HepG2 (cell line): ENCODE results near the gene GPR179. TPM values are rescaled to one million over a fixed set of nuclear protein-coding genes. Genes with fewer than 3 reads are reported as not detected.

ENCODE experiments used
- ATAC-seq: fragments of 200-7000 bp; cut with Tn5 transposase; 3 replicates; pipeline ENCODE4 v1.9.1; 2020; ENCODE audit warnings: mild to moderate bottlenecking, moderate library complexity
- BruUV-seq: library from RNA; stranded (reverse); fragments of 400-500 nt; replicated peaks from 2 replicates; lab custom pipeline; 2021; lab: Mats Ljungman, UMichigan
- CTCF ChIA-PET: fragments of 300-600 bp; formaldehyde crosslinking; extraction: SDS; loops from one replicate; lab custom pipeline; 2021; ENCODE audit warnings: low total read pairs, inconsistent platforms, low intra/inter-chr PET ratio; lab: Yijun Ruan, JAX
- POLR2A ChIA-PET: fragments of 350-600 bp; sonication (Branson Sonifier 250); formaldehyde crosslinking; loops from one replicate; lab custom pipeline; 2020; ENCODE audit warnings: antibody characterized with exemption, inconsistent platforms; lab: Yijun Ruan, JAX
- DNase-seq: peaks from one replicate; pipeline ENCODE4 v3.0.0-alpha.2; 2015; ENCODE audit warnings: low spot score
- FAIRE-seq: peaks from 3 replicates; lab custom pipeline; 2011; peaks lifted over from hg19 to GRCh38; lab: Jason Lieb, UNC
- H2AFZ ChIP-seq: one replicate; pipeline ENCODE4 v1.6.1; 2011; ENCODE audit warnings: low read length, inconsistent platforms
- H3K27ac ChIP-seq: fragments of 300-600 bp; 3 replicates; pipeline ENCODE4 v1.8.0; 2011; ENCODE audit warnings: mixed run types, mild to moderate bottlenecking, mixed read lengths, low read length, inconsistent platforms; ENCODE audit not compliant: insufficient read depth; ENCODE audit errors: extremely low read length
- H3K27me3 ChIP-seq, 2 experiments: fragments of 200-600 bp in 1 of 2; 2 replicates in 1 of 2; 3 replicates in 1 of 2; pipeline versions ENCODE4 v1.6.0 to v1.8.0; 2011; ENCODE audit warnings: low read length in 2 of 2, mild to moderate bottlenecking in 2 of 2, moderate library complexity in 2 of 2, inconsistent platforms in 1 of 2; ENCODE audit not compliant: insufficient read depth in 2 of 2, control insufficient read depth in 1 of 2
- H3K36me3 ChIP-seq, 2 experiments: fragments of 200-600 bp in 1 of 2; replicated peaks in 1 of 2; 2 replicates in 1 of 2; 3 replicates in 1 of 2; pipeline versions ENCODE4 v1.5.1 to v1.8.0; 2011; ENCODE audit warnings: low read length in 2 of 2, inconsistent platforms in 1 of 2; ENCODE audit not compliant: insufficient read depth in 2 of 2, control insufficient read depth in 1 of 2
- H3K4me1 ChIP-seq: 2 replicates; pipeline ENCODE4 v1.5.1; 2012; ENCODE audit warnings: low read length, inconsistent platforms; ENCODE audit not compliant: insufficient read depth
- H3K4me2 ChIP-seq: 2 replicates; pipeline ENCODE4 v1.6.0; 2011; ENCODE audit warnings: low read depth, low read length, inconsistent platforms
- H3K4me3 ChIP-seq, 3 experiments: fragments of 200-600 bp in 1 of 3; sonication (generic), shearing (Covaris generic) in 1 of 3; replicated peaks in 1 of 3; 2 replicates each; pipeline ENCODE4 v1.5.1; 2011 to 2016; ENCODE audit warnings: low read length in 3 of 3, inconsistent platforms in 2 of 3, low read depth in 2 of 3, mild to moderate bottlenecking in 2 of 3, control low read depth in 1 of 3, mixed read lengths in 1 of 3; ENCODE audit not compliant: insufficient read depth in 1 of 3
- H3K79me2 ChIP-seq: one replicate; pipeline ENCODE4 v1.6.1; 2011; ENCODE audit warnings: low read length, inconsistent platforms; ENCODE audit not compliant: insufficient read depth
- H3K9ac ChIP-seq: 2 replicates; pipeline ENCODE4 v1.6.0; 2011; ENCODE audit warnings: mild to moderate bottlenecking, low read depth, low read length, inconsistent platforms; ENCODE audit not compliant: insufficient read depth
- H3K9me3 ChIP-seq: 2 replicates; pipeline ENCODE4 v1.5.1; 2012; ENCODE audit warnings: mild to moderate bottlenecking, low read length
- H4K20me1 ChIP-seq: 2 replicates; pipeline ENCODE4 v1.6.0; 2011; ENCODE audit warnings: inconsistent platforms, mild to moderate bottlenecking, low read length, moderate library complexity; ENCODE audit not compliant: insufficient read depth
- BRCA1 ChIP-seq: sonication (generic); formaldehyde crosslinking; IDR thresholded peaks from 2 replicates; pipeline ENCODE4 v1.4.0; 2020; ENCODE audit warnings: missing genetic modification reagents
- KDM2A ChIP-seq: sonication (generic); formaldehyde crosslinking; IDR thresholded peaks from 2 replicates; pipeline ENCODE4 v1.4.0; 2020; ENCODE audit warnings: low read depth, missing genetic modification reagents, borderline replicate concordance
- PREB ChIP-seq: sonication (generic); formaldehyde crosslinking; IDR thresholded peaks from 2 replicates; pipeline ENCODE4 v1.4.0; 2020; ENCODE audit warnings: missing genetic modification reagents
- SAFB2 ChIP-seq: sonication (generic); formaldehyde crosslinking; IDR thresholded peaks from 2 replicates; pipeline ENCODE4 v1.5.1; 2020; ENCODE audit warnings: missing genetic modification reagents, low read depth, mild to moderate bottlenecking, borderline replicate concordance
- SCMH1 ChIP-seq: sonication (generic); formaldehyde crosslinking; IDR thresholded peaks from 2 replicates; pipeline ENCODE4 v1.9.0; 2021; ENCODE audit warnings: missing genetic modification reagents, mild to moderate bottlenecking, borderline replicate concordance
- ZBTB25 ChIP-seq: IDR thresholded peaks from 2 replicates; pipeline ENCODE4 v1.6.1; 2018; ENCODE audit warnings: missing genetic modification reagents
- ZNF383 ChIP-seq: sonication (generic); formaldehyde crosslinking; IDR thresholded peaks from 2 replicates; pipeline ENCODE4 v1.4.0; 2020; ENCODE audit warnings: missing genetic modification reagents, mild to moderate bottlenecking, borderline replicate concordance
- ZNF781 ChIP-seq: sonication (generic); formaldehyde crosslinking; IDR thresholded peaks from 2 replicates; pipeline ENCODE4 v1.5.1; 2020; ENCODE audit warnings: borderline replicate concordance, mild to moderate bottlenecking, missing genetic modification reagents; ENCODE audit errors: not compliant biosample characterization
- ZNF891 ChIP-seq: sonication (generic); formaldehyde crosslinking; IDR thresholded peaks from 2 replicates; pipeline ENCODE4 v1.5.0; 2020; ENCODE audit warnings: mild to moderate bottlenecking, missing genetic modification reagents
- WGBS: methylation state at CpG from one replicate; pipeline ENCODE4 v1.1.6; 2017; ENCODE audit warnings: low lambda C conversion rate; 5-methylcytosine and 5-hydroxymethylcytosine counted together
- in situ Hi-C: cut with HindIII; loops from 2 replicates; pipeline ENCODE4 v1.10.0; 2017; ENCODE audit warnings: low pct_unique_long_range_greater_than_20kb; ENCODE audit not compliant: extremely low pct_ligation_motif_present
- intact Hi-C: fragments of 100-400 bp; cut with micrococcal nuclease; formaldehyde crosslinking; loops from one replicate; pipeline ENCODE4 v1.10.0; 2022; ENCODE audit not compliant: unreplicated experiment
- polyA plus RNA-seq, 8 experiments: library from polyadenylated mRNA; depleted of rRNA in 3 of 8; stranded (reverse) in 7 of 8; unstranded in 1 of 8; fragments of >200 nt; fragmentation: Illumina TruSeq in 4 of 8; extraction: Trizol in 4 of 8; gene quantifications; 2 replicates each; pipeline versions ENCODE4 v1.2.1 to v1.2.3, GENCODE V29; 2011 to 2016; ENCODE audit warnings: low read depth in 4 of 8, missing spikeins in 1 of 8, mixed read lengths in 1 of 8; ENCODE audit not compliant: insufficient read depth in 1 of 8
- total RNA-seq, 5 experiments: library from RNA; depleted of rRNA; stranded (reverse); fragments of >200 nt; fragmentation: Illumina TruSeq; extraction: Trizol; gene quantifications; 2 replicates each; pipeline ENCODE4 v1.2.3, GENCODE V29; 2016; ENCODE audit warnings: low read depth in 1 of 5

Gene GPR179
- total and polyA plus RNA-seq, 2 of the 13 experiments (the other 11 are each of a cell fraction or from before 2014, with no cell fraction given) = 0.03 TPM; not detected in 1

DNA sequence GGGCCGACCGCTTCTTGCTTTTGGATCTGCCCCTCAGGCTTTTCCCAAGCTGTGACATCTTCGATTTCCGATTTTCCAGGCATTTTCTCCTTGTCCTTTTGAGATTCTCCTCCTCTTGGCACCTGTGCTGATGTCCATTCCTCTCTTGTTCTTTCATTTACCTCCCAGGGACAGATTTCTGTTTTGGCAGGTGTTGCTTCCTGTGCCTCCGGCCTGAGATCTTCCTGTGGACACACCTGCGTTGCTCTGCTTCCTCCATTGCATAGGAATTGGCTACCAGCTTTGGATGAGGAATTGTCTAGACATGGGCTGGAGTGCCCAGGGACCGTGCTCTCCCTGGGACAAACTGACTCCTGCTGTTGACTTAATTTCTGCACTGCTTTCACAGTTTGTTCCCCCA is 15.1 kb downstream of the GPR179 start (continued):
- no peak for TF ChIP-seq SCMH1 (CRISPR knock-in tag)
- TF ChIP-seq, all 625 proteins: peak for 0

GRCh38 chr17:38327936-38328335 is 15.8 kb downstream of the GPR179 start:
- no peak for TF ChIP-seq ZNF891 (CRISPR knock-in tag)
- TF ChIP-seq KDM2A (CRISPR knock-in tag) = 0 out of 2 replicates have a peak, but pooled peaks have one; percentile 19
- TF ChIP-seq SAFB2 (CRISPR knock-in tag) = no peak
- Histone ChIP-seq H2AFZ (no peak overlapping the region), H3K4me3 (no peak overlapping the region), H3K27ac (no peak overlapping the region), H3K9me3 (no peaks in the 10 kb centered on the region), H3K4me1 (peaks cover 17% of the 10 kb centered on the region), H3K4me2 (no peak overlapping the region), H3K9ac (no peak overlapping the region), H3K36me3 (peaks cover 8 to 10% of the 10 kb centered on the region in 2 experiments), H3K79me2 (no peaks in the 10 kb centered on the region), H4K20me1 (no peaks in the 10 kb centered on the region), H3K27me3 (peaks cover 21 to 46% of the 10 kb centered on the region in 2 experiments)
- ChIA-PET POLR2A (interaction anchor here (1.7 to 2.2 kb wide), 2 partner anchors 11 to 23 kb away, joined by 3 to 4 read pairs; partner anchors contain the start of gene SOCS7), CTCF (no interaction called here)
- in situ Hi-C loops = no loop called here
- no peak for DNase-seq
- no peak for FAIRE-seq
- 68% methylated on average over 1 of the region's 1 CpG for WGBS
- no peak for ATAC-seq
- intact Hi-C loops = no loop called here
- BruUV-seq = no TSS peak

GRCh38 chr17:38326996-38327792 is 16.6 kb downstream of the GPR179 start:
- H3K36me3 ChIP-seq = peaks cover 12 to 15% of the 10 kb centered on the region in 2 experiments
- BruUV-seq = no TSS peak
- CTCF ChIA-PET = no interaction called here
- DNase-seq (no peak), ATAC-seq (no peak), FAIRE-seq (no peak)
- no peak overlapping the region for H2AFZ ChIP-seq
- in situ Hi-C loops = no loop called here
- no peaks in the 10 kb centered on the region for H3K79me2 ChIP-seq
- H3K4me3 ChIP-seq = no peak overlapping the region
- no peaks in the 10 kb centered on the region for H4K20me1 ChIP-seq
- intact Hi-C loops = no loop called here
- H3K9ac ChIP-seq = no peak overlapping the region
- H3K9me3 ChIP-seq = no peaks in the 10 kb centered on the region
- H3K27me3 ChIP-seq = peaks cover 18 to 39% of the 10 kb centered on the region in 2 experiments
- 88% methylated on average over 8 of the region's 8 CpGs for WGBS
- peaks cover 17% of the 10 kb centered on the region for H3K4me1 ChIP-seq
- TF ChIP-seq ZNF781 (CRISPR knock-in tag) (no peak), BRCA1 (CRISPR knock-in tag) (no peak), PREB (CRISPR knock-in tag) (no peak), ZBTB25 (CRISPR knock-in tag) (no peak), ZNF383 (CRISPR knock-in tag) (no peak)
- H3K4me2 ChIP-seq = no peak overlapping the region
- no peak overlapping the region for H3K27ac ChIP-seq
- POLR2A ChIA-PET = interaction anchor here (1.7 to 2.2 kb wide), 2 partner anchors 10 to 24 kb away, joined by 3 to 4 read pairs; partner anchors contain the start of gene SOCS7
